RWPE2 (cell line): ENCODE measurements around the gene NIBAN1.
A peak's percentile ranks its signal among the peaks of the same experiment; 100 is the strongest.

Experiments used
- ATAC-seq: fragments of 200-7000 bp; cut with Tn5 transposase; 3 replicates; pipeline ENCODE4 v1.9.1; 2021; ENCODE audit warnings: low read depth
- DNase-seq: peaks from one replicate; pipeline ENCODE4 v3.0.0-alpha.2; 2020; ENCODE audit warnings: low spot score
- H3K27ac ChIP-seq: fragments of 450-650 bp; 2 replicates; pipeline ENCODE4 v1.5.1; 2017; ENCODE audit warnings: mild to moderate bottlenecking; ENCODE audit not compliant: poor library complexity, severe bottlenecking
- H3K27me3 ChIP-seq: fragments of 250-450 bp; sonication (Bioruptor Pico); 2 replicates; pipeline ENCODE4 v1.5.1; 2021; ENCODE audit warnings: mild to moderate bottlenecking, moderate library complexity; ENCODE audit not compliant: insufficient read depth, poor library complexity, severe bottlenecking
- H3K36me3 ChIP-seq: fragments of 250-450 bp; sonication (Bioruptor Pico); 2 replicates; pipeline ENCODE4 v1.5.1; 2020; ENCODE audit warnings: low read depth, mild to moderate bottlenecking, moderate library complexity
- H3K4me1 ChIP-seq: fragments of 250-450 bp; sonication (Bioruptor Pico); 2 replicates; pipeline ENCODE4 v1.5.1; 2021; ENCODE audit warnings: mild to moderate bottlenecking, moderate library complexity; ENCODE audit not compliant: insufficient read depth, poor library complexity, severe bottlenecking
- H3K4me3 ChIP-seq: fragments of 250-450 bp; sonication (Bioruptor Pico); 2 replicates; pipeline ENCODE4 v1.5.1; 2021; ENCODE audit warnings: mild to moderate bottlenecking, moderate library complexity; ENCODE audit not compliant: severe bottlenecking
- H3K9me3 ChIP-seq: fragments of 250-450 bp; sonication (Bioruptor Pico); 2 replicates; pipeline ENCODE4 v1.5.1; 2021; ENCODE audit warnings: mild to moderate bottlenecking, moderate library complexity; ENCODE audit not compliant: severe bottlenecking
- TF ChIP-seq, protein P1 (sequence below): fragments of 450-650 bp; IDR thresholded peaks from one replicate; pipeline ENCODE4 v1.5.1; 2017; ENCODE audit warnings: mild to moderate bottlenecking, moderate library complexity; ENCODE audit not compliant: poor library complexity, severe bottlenecking

Gene NIBAN1, protein sequence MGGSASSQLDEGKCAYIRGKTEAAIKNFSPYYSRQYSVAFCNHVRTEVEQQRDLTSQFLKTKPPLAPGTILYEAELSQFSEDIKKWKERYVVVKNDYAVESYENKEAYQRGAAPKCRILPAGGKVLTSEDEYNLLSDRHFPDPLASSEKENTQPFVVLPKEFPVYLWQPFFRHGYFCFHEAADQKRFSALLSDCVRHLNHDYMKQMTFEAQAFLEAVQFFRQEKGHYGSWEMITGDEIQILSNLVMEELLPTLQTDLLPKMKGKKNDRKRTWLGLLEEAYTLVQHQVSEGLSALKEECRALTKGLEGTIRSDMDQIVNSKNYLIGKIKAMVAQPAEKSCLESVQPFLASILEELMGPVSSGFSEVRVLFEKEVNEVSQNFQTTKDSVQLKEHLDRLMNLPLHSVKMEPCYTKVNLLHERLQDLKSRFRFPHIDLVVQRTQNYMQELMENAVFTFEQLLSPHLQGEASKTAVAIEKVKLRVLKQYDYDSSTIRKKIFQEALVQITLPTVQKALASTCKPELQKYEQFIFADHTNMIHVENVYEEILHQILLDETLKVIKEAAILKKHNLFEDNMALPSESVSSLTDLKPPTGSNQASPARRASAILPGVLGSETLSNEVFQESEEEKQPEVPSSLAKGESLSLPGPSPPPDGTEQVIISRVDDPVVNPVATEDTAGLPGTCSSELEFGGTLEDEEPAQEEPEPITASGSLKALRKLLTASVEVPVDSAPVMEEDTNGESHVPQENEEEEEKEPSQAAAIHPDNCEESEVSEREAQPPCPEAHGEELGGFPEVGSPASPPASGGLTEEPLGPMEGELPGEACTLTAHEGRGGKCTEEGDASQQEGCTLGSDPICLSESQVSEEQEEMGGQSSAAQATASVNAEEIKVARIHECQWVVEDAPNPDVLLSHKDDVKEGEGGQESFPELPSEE

DNA sequence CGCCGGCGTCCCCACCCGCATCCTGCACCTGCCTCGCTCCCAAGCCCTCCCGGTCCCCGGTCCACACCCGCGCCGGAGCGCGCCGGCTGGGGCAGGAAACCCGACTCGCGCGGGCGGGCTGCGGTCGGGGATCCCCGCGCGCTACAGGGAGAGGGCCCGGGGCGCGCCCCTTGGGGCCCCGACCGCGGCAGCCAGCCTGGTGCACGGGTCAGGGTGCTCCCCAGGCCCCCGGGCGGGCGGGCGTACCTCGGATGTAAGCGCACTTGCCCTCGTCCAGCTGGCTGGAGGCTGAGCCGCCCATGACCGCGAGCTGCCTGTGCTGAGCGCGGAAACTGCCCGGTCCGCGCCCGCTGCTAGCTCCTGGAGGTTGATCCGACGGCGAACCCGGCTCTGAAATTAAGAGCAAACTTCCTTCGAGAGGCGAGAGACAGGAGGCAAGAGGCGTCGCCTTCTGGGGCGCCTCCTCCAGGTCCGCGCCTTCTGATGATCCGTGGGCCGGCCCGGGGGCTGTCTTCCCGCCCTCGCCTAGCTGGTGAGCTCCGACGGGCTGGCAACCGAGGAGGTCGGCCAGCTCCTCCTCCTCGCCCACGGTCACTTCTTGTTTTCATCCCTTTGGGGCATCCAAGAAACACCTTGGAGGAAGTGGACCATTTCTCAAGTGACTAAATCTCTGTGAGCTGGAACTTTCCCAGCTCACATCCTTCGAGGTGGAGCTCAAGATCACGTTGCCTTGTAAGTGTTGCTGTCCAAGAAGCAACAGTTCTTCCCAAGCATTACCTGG lies at the start of gene NIBAN1:
Gene NIBAN1 (minus strand): TSS at position 453 of the 781 bp plus-strand sequence. CDS start 152 bp downstream, at position 301.
- H3K27me3 ChIP-seq: no peaks in the 10 kb centered on the region
- TF ChIP-seq, protein P1, sequence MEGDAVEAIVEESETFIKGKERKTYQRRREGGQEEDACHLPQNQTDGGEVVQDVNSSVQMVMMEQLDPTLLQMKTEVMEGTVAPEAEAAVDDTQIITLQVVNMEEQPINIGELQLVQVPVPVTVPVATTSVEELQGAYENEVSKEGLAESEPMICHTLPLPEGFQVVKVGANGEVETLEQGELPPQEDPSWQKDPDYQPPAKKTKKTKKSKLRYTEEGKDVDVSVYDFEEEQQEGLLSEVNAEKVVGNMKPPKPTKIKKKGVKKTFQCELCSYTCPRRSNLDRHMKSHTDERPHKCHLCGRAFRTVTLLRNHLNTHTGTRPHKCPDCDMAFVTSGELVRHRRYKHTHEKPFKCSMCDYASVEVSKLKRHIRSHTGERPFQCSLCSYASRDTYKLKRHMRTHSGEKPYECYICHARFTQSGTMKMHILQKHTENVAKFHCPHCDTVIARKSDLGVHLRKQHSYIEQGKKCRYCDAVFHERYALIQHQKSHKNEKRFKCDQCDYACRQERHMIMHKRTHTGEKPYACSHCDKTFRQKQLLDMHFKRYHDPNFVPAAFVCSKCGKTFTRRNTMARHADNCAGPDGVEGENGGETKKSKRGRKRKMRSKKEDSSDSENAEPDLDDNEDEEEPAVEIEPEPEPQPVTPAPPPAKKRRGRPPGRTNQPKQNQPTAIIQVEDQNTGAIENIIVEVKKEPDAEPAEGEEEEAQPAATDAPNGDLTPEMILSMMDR: no peak
- no peaks in the 10 kb centered on the region for H3K36me3 ChIP-seq
- peak; percentile 63 for ATAC-seq
- peak within 1 kb of the TSS; percentile 51 for H3K4me3 ChIP-seq
- no peak within 1 kb of the TSS for H3K27ac ChIP-seq
- no peak for DNase-seq
- no peaks in the 10 kb centered on the region for H3K9me3 ChIP-seq
- peaks cover 11% of the 10 kb centered on the region for H3K4me1 ChIP-seq

DNA sequence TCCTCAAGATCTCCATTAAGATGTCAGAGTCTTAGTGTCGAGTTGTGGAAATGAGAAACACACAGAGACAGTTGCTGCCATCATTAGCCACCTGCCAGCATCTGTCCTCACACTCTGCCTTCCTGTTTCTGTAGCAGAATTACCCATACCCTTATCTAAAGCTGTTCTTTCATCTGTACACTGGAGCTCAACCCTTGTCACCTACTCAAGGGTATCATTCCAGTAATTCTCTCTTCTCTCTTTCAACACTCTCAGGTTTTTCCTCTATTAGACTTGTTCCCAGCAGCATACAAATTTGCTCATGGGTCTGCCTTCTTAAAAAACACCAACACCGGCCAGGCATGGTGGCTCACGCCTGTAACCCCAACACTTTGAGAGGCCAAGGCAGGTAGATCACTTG lies 43.7 kb upstream of the NIBAN1 start:
- no peaks in the 10 kb centered on the region for H3K36me3 ChIP-seq
- peaks cover 10% of the 10 kb centered on the region for H3K4me1 ChIP-seq
- DNase-seq (no peak), ATAC-seq (no peak)
- no peak overlapping the region for H3K27ac ChIP-seq
- no peaks in the 10 kb centered on the region for H3K27me3 ChIP-seq
- no peaks in the 10 kb centered on the region for H3K9me3 ChIP-seq
- TF ChIP-seq, protein P1: no peak
- no peak overlapping the region for H3K4me3 ChIP-seq

DNA sequence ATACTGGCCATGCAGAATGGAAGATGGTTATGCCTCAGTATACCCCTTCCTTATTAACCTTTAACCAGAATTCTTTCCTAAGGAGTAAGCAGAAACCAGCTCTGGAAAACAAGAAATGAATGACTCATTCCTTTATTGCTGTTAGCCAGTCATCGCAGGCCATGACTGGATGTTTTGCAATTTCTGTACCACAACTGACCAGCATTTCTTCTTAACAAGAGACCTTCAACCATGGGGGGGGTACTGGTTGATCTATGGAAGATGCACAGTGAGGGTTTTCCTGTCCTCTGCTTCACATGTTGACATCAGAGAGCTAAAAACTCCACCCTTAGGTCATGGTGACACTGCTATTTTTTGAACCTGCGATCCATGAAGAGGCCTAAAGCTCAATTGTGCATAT lies 43.0 kb upstream of the NIBAN1 start:
- TF ChIP-seq, protein P1: no peak
- H3K4me3 ChIP-seq: no peak overlapping the region
- H3K36me3 ChIP-seq: no peaks in the 10 kb centered on the region
- H3K27ac ChIP-seq: no peak overlapping the region
- peaks cover 10% of the 10 kb centered on the region for H3K4me1 ChIP-seq
- ATAC-seq (peak; percentile 89), DNase-seq (no peak)
- no peaks in the 10 kb centered on the region for H3K9me3 ChIP-seq
- H3K27me3 ChIP-seq: no peaks in the 10 kb centered on the region

DNA sequence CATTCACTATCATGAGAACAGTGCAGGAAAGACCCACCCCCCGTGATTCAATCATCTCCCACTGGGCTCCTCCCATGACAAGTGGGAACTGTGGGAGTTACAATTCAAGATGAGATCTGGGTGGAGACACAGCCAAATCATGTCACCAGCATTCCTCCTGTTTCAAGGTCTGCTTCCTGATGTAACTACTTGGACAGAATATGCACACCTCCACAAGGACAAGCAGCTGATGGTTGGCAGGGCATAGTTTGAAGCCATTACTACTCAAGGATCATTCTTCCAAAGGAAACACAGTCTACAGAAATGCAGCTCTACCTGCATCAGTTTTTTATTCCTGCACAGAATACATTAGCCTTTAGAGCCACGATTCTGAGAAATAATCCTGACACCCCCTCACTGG lies 42.6 kb upstream of the NIBAN1 start:
- Histone ChIP-seq H3K27ac (no peak overlapping the region), H3K36me3 (no peaks in the 10 kb centered on the region), H3K27me3 (no peaks in the 10 kb centered on the region), H3K4me3 (no peak overlapping the region), H3K9me3 (no peaks in the 10 kb centered on the region), H3K4me1 (peaks cover 10% of the 10 kb centered on the region)
- ATAC-seq (no peak), DNase-seq (no peak)
- TF ChIP-seq, protein P1: no peak
